PC-3 (cell line): ENCODE results near the gene KIF1B. TPM values are rescaled to one million over a fixed set of nuclear protein-coding genes. Genes with fewer than 3 reads are reported as not detected.

ENCODE experiments used
- ATAC-seq: fragments of 200-7000 bp; cut with Tn5 transposase; 2 replicates; pipeline ENCODE4 v1.9.1; 2020; ENCODE audit warnings: mild to moderate bottlenecking, moderate library complexity
- BruUV-seq: library from RNA; stranded (reverse); fragments of 400-500 nt; replicated peaks from 2 replicates; lab custom pipeline; 2021; lab: Mats Ljungman, UMichigan
- CTCF ChIA-PET: fragments of 300-600 bp; sonication (Branson Sonifier 250); formaldehyde crosslinking; loops from one replicate; lab custom pipeline; 2022; ENCODE audit warnings: antibody characterized with exemption; lab: Charles Lee
- POLR2A ChIA-PET: fragments of 300-600 bp; sonication (Branson Sonifier 250); formaldehyde crosslinking; loops from one replicate; lab custom pipeline; 2022; ENCODE audit warnings: antibody characterized with exemption; ENCODE audit not compliant: unreplicated experiment; lab: Charles Lee
- DNase-seq: peaks from one replicate; pipeline ENCODE4 v3.0.0-alpha.2; 2015
- H2AFZ ChIP-seq: fragments of 300-600 bp; sonication (generic); 2 replicates; pipeline ENCODE4 v1.6.0; 2016; ENCODE audit warnings: antibody characterized with exemption, low read length
- H3F3A ChIP-seq: fragments of 300-600 bp; sonication (generic); one replicate; pipeline ENCODE4 v1.6.0; 2017; ENCODE audit warnings: antibody characterized with exemption, low read length, control low read depth, mild to moderate bottlenecking; ENCODE audit not compliant: unreplicated experiment
- H3K27ac ChIP-seq: fragments of 300-600 bp; sonication (generic); 2 replicates; pipeline ENCODE4 v1.5.1; 2016; ENCODE audit warnings: mild to moderate bottlenecking, low read length
- H3K27me3 ChIP-seq: fragments of 300-600 bp; sonication (generic); 2 replicates; pipeline ENCODE4 v1.6.1; 2016; ENCODE audit warnings: low read length, mixed read lengths
- H3K36me3 ChIP-seq: fragments of 300-600 bp; sonication (generic); 2 replicates; pipeline ENCODE4 v1.6.1; 2016; ENCODE audit warnings: low read depth, mixed run types, low read length, mixed read lengths
- H3K4me1 ChIP-seq: fragments of 300-600 bp; sonication (generic); 2 replicates; pipeline ENCODE4 v1.5.1; 2016; ENCODE audit warnings: low read length; ENCODE audit not compliant: insufficient read depth
- H3K4me2 ChIP-seq: fragments of 300-600 bp; sonication (generic); 2 replicates; pipeline ENCODE4 v1.6.0; 2016; ENCODE audit warnings: low read length
- H3K4me3 ChIP-seq: fragments of 300-600 bp; sonication (generic); 2 replicates; pipeline ENCODE4 v1.5.1; 2016; ENCODE audit warnings: mild to moderate bottlenecking, low read length, mixed read lengths
- H3K79me2 ChIP-seq: fragments of 300-600 bp; sonication (generic); 2 replicates; pipeline ENCODE4 v1.6.1; 2017; ENCODE audit warnings: low read length, mixed read lengths
- H3K9ac ChIP-seq: fragments of 300-600 bp; sonication (generic); 2 replicates; pipeline ENCODE4 v1.6.0; 2016; ENCODE audit warnings: mild to moderate bottlenecking, low read length
- H3K9me2 ChIP-seq: fragments of 300-600 bp; sonication (generic); replicated peaks from 2 replicates; pipeline ENCODE4 v1.6.1; 2016; ENCODE audit warnings: mixed run types, low read length, mixed read lengths
- H3K9me3 ChIP-seq: fragments of 300-600 bp; sonication (generic); 2 replicates; pipeline ENCODE4 v1.6.1; 2016; ENCODE audit warnings: low read length, mixed read lengths
- H4K20me1 ChIP-seq: fragments of 300-600 bp; sonication (generic); 2 replicates; pipeline ENCODE4 v1.6.1; 2016; ENCODE audit warnings: low read length, mixed read lengths
- EZH2 ChIP-seq: fragments of 300-600 bp; sonication (generic); IDR thresholded peaks from one replicate; pipeline ENCODE4 v1.6.1; 2017; ENCODE audit warnings: antibody characterized with exemption, mild to moderate bottlenecking, low read length; ENCODE audit not compliant: unreplicated experiment
- EZH2phosphoT487 ChIP-seq: fragments of 300-600 bp; sonication (generic); IDR thresholded peaks from 2 replicates; pipeline ENCODE4 v1.6.1; 2018; ENCODE audit warnings: mild to moderate bottlenecking, antibody characterized with exemption, low read length, borderline replicate concordance
- intact Hi-C: fragments of 100-400 bp; cut with micrococcal nuclease; formaldehyde crosslinking; loops from 2 replicates; pipeline ENCODE4 v1.9.0; 2023
- total RNA-seq: library from RNA; depleted of rRNA; stranded (reverse); fragments of >200 nt; gene quantifications from 2 replicates; pipeline ENCODE4 v1.2.3, GENCODE V29; 2014
- TF ChIP-seq, protein P1 (sequence below): fragments of 300-600 bp; sonication (generic); conservative IDR thresholded peaks from 2 replicates; pipeline ENCODE4 v1.5.1; 2017; ENCODE audit warnings: antibody characterized with exemption, low read depth, mild to moderate bottlenecking, low read length

Gene KIF1B
- total RNA-seq, 1 experiment from 2014 or later, result 21.4 TPM

DNA sequence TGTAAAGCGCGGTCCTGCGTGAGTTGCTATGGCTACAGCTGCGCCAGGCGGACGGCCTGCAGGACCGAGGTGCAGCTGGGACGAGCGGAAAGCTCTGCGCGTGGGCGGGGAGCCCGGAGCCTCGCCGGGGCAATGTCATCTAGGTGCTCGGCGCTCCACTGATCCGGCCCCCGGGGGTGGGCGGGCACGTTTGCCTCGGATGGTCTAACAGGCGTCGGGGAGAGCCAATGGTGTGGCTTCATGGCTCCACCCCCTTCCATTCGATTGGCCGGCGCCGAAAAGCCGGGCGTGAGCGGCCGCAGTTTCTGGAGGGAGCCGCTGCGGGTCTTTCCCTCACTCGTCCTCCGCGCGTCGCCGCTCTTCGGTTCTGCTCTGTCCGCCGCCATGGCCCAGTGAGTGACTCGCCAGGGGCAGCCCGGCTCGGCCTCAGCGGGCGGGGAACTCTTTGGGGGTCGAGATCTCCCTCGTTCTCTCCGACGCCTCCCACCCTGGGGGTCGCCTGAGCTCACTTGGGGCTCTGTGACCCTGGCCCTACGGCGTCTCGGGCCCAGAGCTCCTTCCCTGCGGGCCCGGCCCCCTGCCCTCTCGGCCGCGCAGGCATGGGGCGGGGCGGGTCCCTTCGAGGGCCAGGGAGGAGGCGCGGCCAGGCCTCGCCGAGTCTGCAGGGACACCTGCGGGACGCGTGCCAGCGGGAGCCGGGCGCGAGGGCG is 188.5 kb downstream of the KIF1B start, which contains the start of gene PGD:
PGD (plus strand) TSS at position 331 of the 710 bp plus-strand sequence; CDS start at position 385, 54 bp downstream.
- Histone ChIP-seq H3K27me3 (no peaks in the 10 kb centered on the region), H4K20me1 (peaks cover 25% of the 10 kb centered on the region), H3F3A (peaks cover 2% of the 10 kb centered on the region), H3K9me2 (no peaks in the 10 kb centered on the region), H3K79me2 (peaks cover 35% of the 10 kb centered on the region), H3K4me1 (peaks cover 21% of the 10 kb centered on the region), H3K9me3 (no peaks in the 10 kb centered on the region), H3K27ac (peak within 1 kb of the TSS; percentile 97), H3K4me3 (peak within 1 kb of the TSS; percentile 95), H3K36me3 (peaks cover 15% of the 10 kb centered on the region), H2AFZ (peak within 1 kb of the TSS; percentile 98), H3K9ac (peak within 1 kb of the TSS; percentile 97), H3K4me2 (peak within 1 kb of the TSS; percentile 99)
- CTCF ChIA-PET, result interaction anchor here (0.6 to 1.1 kb wide), 2 partner anchors 11 to 41 kb away, joined by 3 to 4 read pairs; no protein-coding TSS in a partner anchor
- no TSS peak for BruUV-seq
- intact Hi-C loops, result loop anchor here (1.0 kb wide), 2 partner anchors 11 to 22 kb away; no protein-coding TSS in a partner anchor
- POLR2A ChIA-PET, result interaction anchor here (0.6 to 0.7 kb wide), 4 partner anchors 11 to 195 kb away, joined by 4 to 7 read pairs (median 6); no protein-coding TSS in a partner anchor
- ATAC-seq (peak; percentile 92), DNase-seq (peak; percentile 98)
- TF ChIP-seq, protein P1, sequence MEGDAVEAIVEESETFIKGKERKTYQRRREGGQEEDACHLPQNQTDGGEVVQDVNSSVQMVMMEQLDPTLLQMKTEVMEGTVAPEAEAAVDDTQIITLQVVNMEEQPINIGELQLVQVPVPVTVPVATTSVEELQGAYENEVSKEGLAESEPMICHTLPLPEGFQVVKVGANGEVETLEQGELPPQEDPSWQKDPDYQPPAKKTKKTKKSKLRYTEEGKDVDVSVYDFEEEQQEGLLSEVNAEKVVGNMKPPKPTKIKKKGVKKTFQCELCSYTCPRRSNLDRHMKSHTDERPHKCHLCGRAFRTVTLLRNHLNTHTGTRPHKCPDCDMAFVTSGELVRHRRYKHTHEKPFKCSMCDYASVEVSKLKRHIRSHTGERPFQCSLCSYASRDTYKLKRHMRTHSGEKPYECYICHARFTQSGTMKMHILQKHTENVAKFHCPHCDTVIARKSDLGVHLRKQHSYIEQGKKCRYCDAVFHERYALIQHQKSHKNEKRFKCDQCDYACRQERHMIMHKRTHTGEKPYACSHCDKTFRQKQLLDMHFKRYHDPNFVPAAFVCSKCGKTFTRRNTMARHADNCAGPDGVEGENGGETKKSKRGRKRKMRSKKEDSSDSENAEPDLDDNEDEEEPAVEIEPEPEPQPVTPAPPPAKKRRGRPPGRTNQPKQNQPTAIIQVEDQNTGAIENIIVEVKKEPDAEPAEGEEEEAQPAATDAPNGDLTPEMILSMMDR, result no peak
- TF ChIP-seq EZH2 (no peak), EZH2phosphoT487 (no peak)

DNA sequence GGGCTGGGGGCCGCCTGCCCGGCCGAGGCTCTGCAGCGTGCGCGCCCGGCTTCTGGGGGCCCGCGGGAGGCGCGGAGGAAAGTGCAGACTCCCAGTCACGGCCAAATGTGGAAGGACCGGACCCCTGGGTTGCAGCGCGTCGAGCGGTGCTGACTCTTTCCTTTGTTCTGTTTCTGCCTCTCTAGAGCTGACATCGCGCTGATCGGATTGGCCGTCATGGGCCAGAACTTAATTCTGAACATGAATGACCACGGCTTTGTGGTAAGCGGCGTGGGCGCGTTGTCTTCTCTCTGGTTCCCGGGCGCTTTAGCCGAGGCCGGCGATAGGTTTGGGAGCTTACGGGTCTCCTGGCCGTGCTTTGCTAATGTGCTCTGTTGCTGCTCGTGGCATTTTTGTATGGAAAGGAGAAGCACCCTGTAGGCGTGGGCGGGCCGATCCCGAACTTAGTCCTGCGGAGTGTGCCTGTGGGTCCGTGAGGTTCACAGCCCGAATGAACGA is 189.1 kb downstream of the KIF1B start:
- DNase-seq, result no peak
- H3K9me2 ChIP-seq, result no peaks in the 10 kb centered on the region
- H3K4me3 ChIP-seq, result peak overlapping the region; percentile 95
- ChIA-PET POLR2A (interaction anchor here (0.7 kb wide), 1 partner anchor 114 kb away, joined by 4 read pairs; no protein-coding TSS in a partner anchor), CTCF (interaction anchor here (1.1 kb wide), 1 partner anchor 12 kb away, joined by 3 read pairs; no protein-coding TSS in a partner anchor)
- H3K79me2 ChIP-seq, result peaks cover 41% of the 10 kb centered on the region
- no TSS peak for BruUV-seq
- peak overlapping the region; percentile 97 for H3K9ac ChIP-seq
- no peaks in the 10 kb centered on the region for H3K27me3 ChIP-seq
- H2AFZ ChIP-seq, result peak overlapping the region; percentile 58
- peaks cover 2% of the 10 kb centered on the region for H3F3A ChIP-seq
- peaks cover 25% of the 10 kb centered on the region for H4K20me1 ChIP-seq
- H3K36me3 ChIP-seq, result peaks cover 21% of the 10 kb centered on the region
- peak; percentile 5 for ATAC-seq
- peak overlapping the region; percentile 99 for H3K4me2 ChIP-seq
- H3K9me3 ChIP-seq, result no peaks in the 10 kb centered on the region
- peak overlapping the region; percentile 97 for H3K27ac ChIP-seq
- TF ChIP-seq EZH2 (no peak), EZH2phosphoT487 (no peak)
- TF ChIP-seq, protein P1, result no peak
- intact Hi-C loops, result no loop called here
- peaks cover 21% of the 10 kb centered on the region for H3K4me1 ChIP-seq
